ENCODE measurements around the gene CLK4.

CLK4 gene

DNA sequence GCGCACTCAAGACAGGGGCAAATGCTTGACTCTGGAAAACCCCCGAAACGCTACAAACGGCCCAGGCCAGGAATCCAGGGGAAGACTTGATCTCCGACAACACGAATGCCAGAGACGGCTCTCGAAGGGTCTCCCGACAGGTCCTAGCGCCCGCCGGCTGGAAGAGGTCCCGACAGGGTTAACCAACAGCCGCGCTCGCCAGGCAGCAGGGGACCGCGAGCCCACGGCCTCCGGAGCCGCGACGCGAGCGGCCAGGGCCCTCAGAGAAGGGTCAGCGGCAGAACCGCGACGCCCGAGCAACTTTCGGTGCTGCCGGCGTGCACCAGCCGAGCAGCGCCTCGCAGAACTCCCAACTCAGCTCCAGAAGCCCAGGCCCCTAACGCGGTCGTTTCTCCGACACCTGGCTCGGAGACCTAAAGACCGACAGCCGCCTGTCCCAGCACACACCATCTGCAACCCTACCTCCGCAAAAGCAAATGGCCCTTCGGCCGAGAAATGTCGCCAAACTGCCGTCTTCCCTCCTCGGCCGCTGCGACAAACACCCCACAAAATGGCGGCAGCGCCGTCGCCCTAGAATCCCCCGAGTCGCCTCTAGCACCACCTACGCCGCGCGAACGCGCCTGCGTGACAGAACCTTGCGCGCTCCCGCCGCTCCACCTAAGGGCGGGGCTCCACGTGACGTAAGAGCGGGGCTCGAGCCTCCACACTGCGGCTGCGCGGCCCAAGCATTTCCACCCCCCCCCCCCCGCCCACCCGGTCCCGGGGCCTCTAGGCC lies at the start of gene CLK4:
Gene CLK4, minus strand, starts transcription at position 567 of the 775 bp plus-strand sequence. CDS start 3,634 bp downstream, outside the sequence.
- peak; percentile 92 to 94 for DNase-seq (ENCODE audit: low read depth in 2 of 2)

DNA sequence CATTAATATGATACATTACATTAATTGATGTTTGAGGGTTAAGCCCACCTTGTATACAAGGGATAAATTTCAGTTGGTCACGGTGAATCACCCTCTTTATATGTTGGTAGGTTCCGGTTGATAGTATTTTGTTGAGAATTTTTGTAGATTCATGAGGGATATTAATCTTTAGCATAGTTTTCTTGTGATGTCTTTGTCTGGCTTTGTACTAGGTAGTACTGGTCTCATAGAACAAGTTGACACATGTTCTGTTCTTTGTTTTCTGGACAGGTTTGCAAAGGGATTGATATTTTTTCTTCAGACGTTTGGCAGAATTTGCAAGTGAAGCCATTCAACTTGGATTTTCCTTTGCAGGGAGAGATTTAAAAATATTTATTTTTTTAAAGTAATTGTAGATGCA lies 49.1 kb upstream of the CLK4 start:
- DNase-seq (ENCODE audit: low read depth in 2 of 2) = no peak

DNA sequence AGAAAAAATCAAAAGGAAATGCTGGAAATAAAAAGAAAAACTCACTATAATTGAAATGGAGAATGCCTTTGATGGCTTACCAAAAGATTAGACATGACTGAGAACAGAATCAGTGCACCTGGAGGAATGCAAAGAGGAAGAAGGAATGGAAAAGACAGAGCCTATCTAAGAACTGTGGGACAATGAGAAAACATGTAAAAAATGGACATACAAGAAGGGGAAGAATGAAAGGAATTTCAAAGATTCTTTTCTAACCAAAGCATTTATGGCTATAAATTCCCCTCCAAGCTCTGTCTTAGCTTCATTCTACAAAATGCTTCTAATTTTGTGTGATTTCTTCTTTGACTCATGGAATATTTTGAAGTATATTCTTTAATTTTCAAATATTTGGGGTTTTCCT lies 47.5 kb upstream of the CLK4 start:
- no peak for DNase-seq (ENCODE audit: low read depth in 2 of 2)

DNA sequence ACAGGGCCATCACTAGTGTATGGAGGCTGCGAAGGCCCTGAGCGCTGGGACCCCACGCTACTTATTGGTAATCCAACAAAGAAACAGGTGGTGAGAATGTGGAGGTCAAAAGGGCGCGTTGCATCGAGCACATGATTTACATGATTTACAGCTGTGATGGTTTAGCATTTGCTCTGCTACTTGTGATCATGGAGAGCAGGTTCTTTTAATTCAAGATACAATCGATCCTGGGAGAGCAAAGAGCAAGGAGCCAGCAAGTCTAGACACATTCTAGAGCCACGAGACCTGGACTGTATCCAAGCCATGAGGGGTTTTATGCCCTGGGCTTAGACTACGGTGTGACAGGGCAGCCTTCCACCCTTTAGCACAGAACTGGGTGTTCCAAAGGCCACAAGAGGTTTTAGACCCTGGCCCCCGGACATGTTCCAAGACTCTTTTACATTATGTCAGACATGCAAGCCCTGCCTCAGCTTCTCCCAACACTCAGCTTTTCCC lies 47.0 kb upstream of the CLK4 start:
- DNase-seq (ENCODE audit: low read depth in 2 of 2) = no peak

DNA sequence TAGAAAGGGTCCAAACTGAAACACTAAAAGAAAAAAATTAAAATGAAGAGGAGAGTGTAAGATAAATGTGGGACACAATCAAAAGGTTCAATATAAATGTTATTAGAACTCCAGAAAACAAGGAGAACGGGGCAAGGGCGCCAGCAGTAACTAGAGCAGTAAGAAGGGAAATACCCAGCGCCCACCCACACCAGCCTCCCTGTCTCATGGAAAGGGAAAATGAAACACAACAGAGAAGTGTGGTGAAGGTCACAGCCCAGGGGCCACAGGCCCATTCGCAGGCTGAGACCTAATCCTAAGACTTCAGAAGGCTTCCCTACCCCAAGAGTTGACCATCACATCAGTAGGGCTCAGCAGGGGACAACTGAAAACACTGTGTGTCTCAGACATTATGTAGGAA lies 45.8 kb upstream of the CLK4 start:
- DNase-seq (ENCODE audit: low read depth in 2 of 2) = no peak

DNA sequence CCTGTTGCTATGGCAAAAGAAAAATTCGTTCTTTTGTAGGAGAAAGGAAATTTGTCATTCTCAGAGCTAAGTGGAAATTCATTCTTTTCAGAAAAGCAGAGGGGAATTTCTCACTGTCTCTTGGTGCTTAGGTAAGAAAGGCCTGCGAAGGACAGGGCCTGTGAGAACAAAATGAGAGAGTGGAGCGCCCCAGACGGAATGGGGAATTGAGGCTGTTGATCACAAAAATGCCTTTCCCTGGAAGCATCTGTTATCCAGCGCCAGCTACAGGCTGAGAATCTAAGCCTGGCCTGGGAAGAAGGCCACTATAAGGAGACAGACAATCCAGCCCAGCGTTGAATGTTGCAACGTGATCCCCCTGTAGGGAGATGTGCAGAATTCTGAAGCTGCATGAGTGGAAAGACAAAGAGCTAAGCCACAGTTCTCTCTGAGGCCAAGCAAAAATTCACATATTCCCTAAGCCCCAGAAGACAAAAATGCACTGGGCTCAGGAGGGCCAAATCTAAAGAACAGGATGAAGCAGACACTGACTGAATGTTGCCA lies 44.8 kb upstream of the CLK4 start:
- no peak for DNase-seq (ENCODE audit: low read depth in 2 of 2)

DNA sequence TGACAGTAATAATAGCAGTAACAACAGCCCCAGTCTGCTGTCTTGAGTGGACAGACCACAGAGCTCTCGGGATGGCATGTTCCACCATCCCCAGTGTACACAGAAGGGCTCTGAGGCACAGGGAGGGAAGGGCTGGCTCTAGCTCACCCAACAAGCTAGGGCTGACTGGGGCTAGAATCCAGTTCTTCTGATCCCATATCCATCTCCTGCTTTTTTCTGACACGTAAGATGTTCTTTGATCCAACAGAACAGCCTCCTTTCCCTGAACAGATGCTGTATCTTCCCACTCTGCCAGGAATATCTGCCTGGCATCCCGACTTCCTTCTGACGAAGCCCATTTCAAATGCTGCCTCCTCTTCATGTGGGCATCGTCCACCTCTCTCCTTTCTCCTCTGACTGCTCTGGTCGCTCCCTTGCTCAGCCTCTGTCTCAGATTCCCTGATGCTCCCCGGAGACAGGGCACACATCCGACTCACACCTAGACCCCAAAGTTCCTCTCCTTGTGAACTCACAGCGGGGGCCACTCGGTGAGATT lies 43.6 kb upstream of the CLK4 start:
- no peak for DNase-seq (ENCODE audit: low read depth in 2 of 2)

DNA sequence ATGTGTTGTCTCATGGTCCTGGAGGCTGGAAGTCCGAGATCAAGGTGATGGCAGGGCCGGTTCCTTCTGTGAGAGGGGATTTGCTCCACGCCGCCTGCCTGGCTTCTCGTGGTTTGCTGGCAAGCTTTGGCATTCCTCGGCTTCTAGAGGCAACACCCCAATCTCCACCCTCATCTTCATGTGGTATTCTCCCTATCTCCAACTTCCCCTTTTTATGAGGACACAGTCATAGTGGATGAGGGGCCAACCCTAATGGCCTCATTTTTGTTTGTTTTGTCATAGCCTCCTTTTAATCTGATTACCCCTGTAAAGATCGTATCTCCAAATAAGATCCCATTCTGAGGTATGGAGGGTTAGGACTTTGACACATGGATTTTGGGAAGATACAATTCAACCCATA lies 41.7 kb upstream of the CLK4 start:
- DNase-seq (ENCODE audit: low read depth in 2 of 2) = no peak

DNA sequence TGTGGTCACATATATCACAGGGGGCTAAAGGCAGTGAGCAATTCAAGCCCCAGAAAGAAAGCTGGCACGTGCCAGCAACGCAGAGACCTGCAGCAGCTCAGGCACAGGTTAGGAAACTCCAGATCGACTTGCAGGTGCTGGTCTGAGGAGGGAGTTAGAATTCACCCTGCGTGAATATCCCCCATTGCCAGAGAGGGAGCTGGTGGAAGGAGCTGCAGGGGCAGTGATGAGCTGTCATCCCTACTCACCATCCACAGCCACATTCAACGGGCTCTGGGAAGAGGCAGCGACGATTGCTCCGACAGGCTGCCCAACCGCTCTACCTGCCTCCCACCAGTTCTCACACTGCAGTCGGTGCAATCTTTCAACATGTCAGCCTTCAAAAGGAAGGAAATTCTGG lies 40.8 kb upstream of the CLK4 start:
- DNase-seq (ENCODE audit: low read depth in 2 of 2) = no peak

DNA sequence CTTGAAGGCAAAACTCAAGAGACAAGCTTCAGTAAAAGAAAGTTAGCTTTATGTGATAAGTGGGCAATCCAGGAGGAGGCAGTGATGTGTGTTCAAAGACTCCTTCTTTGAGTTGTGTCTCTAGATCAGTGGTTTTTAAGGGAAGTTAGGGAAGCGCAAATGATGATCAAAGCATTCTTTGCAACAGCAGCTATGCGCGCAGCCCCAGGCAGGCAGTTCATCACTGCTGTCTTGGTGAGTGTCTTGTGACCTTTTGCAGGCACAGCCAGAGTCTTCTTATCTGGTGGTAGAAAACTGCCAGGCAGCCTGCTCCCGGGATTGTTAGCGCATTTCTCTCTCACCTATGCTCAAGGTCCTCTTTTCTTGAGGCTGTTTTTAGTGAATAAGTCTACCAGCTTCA lies 40.3 kb upstream of the CLK4 start:
- no peak for DNase-seq (ENCODE audit: low read depth in 2 of 2)

DNA sequence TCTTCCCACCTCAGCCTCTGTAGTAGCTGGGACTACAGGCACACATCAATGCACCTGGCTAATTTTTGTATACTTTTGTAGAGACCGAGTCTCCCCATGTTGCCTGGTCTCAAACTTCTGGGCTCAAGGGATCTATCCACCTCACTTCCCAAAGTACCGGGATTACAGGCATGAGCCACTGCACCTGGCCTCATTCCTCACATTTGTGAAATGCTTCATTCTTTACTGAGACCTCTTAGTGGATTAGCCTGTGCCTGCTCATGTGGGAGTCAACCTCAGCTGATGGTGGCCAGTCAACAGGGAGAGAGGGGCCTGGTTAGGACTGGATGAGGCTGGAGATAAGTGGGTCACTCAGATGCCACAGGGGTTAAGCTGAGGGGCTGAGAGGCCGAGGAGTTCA lies 37.3 kb upstream of the CLK4 start:
- DNase-seq (ENCODE audit: low read depth in 2 of 2) = no peak

DNA sequence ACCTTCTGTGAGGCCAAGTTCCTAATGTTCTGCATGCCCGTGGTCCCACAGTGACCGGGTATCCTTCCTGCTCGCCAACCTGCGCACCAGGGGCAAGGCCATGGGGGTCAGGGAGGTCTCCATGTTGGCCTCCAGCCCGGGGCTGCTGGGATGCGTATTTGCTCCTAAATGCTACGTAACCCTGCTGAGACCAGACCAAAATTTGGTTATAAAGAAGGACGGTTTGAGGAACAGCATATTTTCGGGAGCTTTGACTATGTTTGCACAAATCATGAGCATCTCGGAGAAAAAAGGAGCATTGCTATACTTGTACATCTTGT lies 35.7 kb upstream of the CLK4 start:
- no peak for DNase-seq (ENCODE audit: low read depth in 2 of 2)

DNA sequence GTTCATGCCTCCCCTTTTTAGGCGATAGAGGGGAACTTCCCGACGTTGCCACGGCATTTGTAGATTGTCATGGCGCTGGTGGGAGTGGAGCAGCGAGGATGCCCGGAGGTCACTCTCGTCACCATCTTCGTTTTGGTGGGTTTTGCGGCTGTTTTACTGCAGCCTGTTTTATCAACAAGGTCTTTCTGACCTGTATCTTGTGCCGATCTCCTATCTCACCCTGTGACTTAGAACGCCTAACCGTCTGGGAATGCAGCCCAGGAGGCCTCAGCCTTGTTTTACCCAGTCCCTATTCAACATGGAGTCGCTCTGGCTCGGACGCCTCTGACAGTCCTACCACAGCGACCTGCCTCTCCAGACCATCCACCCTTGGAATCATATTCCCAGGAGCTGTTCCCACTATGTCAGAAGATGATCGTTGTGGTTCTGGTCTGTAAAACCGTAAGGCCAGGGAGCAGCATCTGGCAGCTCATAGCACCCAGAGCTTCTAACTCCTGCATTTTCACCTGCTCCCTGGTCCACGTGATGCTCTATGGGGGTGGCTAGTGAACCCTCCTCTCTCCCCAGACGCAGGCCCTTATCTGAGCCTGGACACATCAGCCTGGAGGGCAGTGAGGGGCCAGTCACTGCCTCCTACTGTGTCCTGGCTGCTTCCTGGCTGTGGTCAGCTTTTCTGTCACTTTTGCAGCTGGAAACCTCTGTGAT lies 35.1 kb upstream of the CLK4 start:
- DNase-seq (ENCODE audit: low read depth in 2 of 2) = no peak

DNA sequence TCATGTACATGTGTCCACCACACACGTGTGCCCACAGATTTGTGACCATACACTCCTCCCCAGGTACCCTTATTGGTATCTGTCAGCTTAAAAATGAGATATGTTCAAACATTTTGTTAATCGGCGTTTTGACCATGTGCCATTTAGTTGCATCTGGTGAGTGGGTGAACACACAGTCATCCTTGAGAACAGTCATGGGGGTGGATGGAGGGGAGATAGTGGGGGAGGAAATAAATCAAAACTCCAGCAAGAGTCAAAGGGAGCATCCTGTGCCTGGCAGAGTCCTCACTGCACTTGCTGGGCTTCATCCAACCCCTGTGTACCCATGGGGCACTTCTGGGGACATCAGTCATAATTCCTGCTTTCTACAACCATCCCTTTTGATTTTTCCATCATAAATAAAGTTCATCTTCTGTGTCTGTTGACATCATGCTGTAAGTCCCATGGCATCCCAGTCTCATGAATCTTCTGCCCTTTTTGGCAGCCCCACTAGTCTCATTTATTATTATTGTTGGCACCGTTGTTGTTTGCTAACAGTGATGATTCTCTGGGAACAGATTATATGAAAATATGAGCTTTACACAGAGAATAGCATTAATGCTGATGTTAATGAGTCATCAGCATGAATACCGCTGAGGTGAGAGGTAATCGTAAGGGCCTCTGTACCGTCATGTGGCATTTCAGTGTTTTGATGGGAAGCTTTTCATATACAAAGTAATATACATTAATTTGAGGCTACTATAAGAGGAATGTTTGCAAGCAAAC lies 24.4 kb upstream of the CLK4 start:
- DNase-seq (ENCODE audit: low read depth in 2 of 2) = no peak

DNA sequence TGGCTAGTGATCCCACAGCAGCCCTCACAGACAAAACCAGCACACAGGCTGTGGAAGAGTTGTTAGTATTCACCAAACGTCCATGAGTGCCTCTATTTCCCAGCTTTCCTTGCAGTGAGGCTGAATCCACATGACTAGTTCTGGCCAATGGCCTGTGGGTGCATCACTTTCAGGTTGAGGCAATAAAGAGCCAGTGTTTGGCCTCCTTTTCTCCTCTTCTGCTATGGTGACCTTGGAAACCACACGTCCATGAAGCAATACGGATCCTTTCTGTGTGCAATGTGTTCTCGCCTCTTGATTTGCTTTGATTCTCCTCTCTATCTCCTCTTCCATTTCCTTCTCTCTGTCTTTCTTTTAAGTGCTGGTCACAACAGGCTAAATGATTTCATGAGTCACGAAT lies 23.4 kb upstream of the CLK4 start:
- DNase-seq (ENCODE audit: low read depth in 2 of 2) = no peak

DNA sequence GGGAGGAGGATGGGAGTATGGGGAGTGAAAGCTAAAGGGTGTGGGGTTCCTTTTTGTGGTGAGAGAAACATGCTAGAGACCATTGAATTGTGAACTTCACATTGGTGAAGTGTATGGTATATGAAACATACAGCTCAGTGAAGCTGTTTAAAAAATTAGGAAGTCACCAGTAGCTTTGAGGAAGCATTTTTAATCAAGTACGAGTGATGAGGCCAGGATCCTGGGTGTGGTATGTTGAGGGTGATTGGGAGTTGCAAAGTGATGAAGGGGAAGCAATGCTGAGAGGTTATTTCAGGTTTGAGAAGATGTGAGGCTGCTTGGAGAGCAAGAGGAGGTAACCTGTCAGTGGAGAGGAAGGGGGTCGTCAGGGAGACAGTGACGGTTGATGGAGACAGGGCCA lies 22.7 kb upstream of the CLK4 start:
- no peak for DNase-seq (ENCODE audit: low read depth in 2 of 2)

DNA sequence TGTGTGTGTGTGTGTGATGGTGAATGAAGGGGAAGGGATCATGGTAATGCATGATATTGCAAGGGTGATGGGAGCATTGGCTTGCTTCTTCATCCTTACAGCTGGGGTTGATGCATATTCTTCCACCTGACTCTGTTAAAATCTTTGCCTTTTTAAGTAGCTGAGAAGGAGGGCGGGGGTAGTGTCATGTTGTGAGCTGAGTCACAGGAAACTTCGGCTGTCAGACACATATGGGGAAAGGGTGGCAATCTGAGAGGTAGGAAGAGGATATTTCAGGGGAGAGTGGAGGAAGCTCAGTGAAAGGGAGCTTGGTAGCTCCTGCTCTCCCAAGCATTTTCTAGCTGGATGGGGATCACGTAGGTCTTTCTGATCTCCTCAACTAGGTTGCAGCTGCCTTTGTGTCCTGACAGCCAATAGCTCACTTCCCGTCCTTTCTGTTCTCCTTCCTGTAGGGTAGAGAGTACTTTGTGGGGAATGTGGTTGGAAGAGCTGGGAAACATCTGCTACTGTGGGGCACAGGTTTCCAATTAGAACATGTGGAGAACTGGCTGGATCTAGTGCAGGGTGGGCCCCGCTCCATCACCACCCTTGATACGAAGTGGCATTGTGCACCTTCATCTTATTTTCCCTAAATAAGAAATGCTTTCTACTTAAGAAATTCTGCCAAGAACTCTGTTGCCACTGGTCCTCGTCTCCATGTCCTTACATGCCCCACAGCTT lies 18.1 kb upstream of the CLK4 start:
- no peak for DNase-seq (ENCODE audit: low read depth in 2 of 2)

DNA sequence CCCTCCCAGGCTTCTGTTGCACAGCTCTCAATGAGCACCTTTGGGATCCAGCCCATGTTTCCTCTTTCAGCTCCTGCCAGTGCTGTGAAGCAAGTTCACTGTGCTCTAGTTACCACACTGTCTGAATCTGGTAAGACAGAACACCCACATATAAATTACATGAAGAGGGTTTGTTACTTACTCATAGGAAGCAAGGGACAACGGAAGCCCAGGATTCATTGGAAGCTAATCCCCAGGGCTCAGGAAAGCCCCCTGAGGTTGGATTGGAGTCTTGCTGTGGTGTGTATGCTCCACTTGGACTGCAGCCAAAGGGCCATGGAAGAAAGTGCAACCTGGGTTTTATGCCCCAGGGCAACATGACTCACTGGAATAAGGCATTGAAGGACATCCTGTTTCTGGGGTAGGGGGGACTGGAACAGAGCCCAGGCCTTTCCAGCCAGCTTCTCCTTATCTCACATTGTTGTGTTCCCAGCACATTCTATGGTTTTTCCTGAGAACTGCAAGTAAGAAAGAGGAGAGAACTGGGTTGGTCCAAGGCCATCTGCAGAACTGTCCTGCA lies 15.6 kb upstream of the CLK4 start:
- no peak for DNase-seq (ENCODE audit: low read depth in 2 of 2)

DNA sequence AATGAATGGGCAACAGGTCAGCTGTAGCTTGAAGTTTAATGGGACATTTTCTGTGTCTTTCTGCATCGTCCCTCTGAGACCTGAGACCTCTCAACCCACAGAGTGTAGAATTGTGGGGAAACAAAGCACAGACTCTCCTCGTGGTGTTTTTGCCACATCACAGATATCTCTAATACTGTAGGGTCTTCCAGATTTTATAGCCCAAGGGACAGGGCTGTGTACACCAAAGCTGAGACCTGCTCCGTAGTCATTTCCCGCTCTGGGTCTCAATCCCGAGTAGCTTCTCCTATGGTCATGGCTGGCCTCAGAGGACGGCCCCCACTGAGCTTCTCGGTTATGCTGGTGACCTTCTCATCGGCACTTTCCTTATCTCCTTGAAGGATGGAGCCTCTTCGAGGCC lies 14.9 kb upstream of the CLK4 start:
- DNase-seq (ENCODE audit: low read depth in 2 of 2) = no peak

DNA sequence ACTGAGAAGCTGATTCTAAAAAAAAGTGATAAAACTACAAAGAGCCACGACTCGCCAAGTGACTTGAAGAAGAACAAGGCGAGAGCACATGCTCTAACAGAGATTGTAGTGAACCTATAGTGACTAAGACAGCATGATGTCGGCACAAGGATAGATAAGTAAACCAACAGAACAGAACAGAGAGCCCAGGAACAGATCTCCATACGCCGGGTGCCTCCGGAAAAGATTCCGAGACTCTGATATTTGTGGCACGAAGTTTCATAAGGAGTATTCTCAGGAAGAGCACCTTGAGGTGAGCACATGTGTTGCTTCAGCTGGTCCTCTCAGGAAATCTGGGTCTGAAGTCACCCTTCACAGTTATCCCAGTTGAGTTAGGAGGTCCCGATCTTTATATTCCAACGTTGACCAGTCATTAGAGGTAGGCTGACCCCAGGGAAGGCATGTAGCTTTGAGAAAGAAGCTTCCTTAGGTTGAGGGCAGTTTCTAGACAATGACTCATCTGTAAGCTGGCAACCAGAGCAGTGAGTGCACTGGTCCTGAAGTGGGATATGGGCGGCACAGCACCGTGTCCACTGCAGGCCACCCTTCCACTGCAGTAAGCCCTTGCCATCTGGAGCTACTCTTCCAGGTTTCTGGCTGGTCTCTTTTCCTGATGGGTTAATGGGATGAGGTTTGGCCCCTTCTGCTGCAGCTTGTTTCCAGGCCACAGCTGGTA lies 13.6 kb upstream of the CLK4 start:
- no peak for DNase-seq (ENCODE audit: low read depth in 2 of 2)
